NT2/D1 (cell line): ENCODE data around the gene TRIM46.
A peak's percentile ranks its signal among the peaks of the same experiment; 100 is the strongest.
"Not testable (repeated sequence)": the region's sequence is repeated elsewhere in the genome, so short reads cannot be mapped to it uniquely, and the experiment has no call there.

Experiments used
- DNase-seq: peaks from one replicate; pipeline ENCODE4 v3.0.0-alpha.2; 2011; ENCODE audit warnings: low read depth, low spot score
- H3K27me3 ChIP-seq: 2 replicates; pipeline ENCODE4 v1.6.0; 2011; ENCODE audit warnings: mild to moderate bottlenecking; ENCODE audit not compliant: insufficient read length, insufficient read depth
- H3K36me3 ChIP-seq: 2 replicates; pipeline ENCODE4 v1.6.1; 2011; ENCODE audit warnings: mild to moderate bottlenecking, low read length, mixed read lengths; ENCODE audit not compliant: insufficient read depth, insufficient read length
- H3K4me1 ChIP-seq: 2 replicates; pipeline ENCODE4 v1.5.1; 2011; ENCODE audit not compliant: insufficient read depth, insufficient read length
- H3K4me3 ChIP-seq: 2 replicates; pipeline ENCODE4 v1.5.1; 2011; ENCODE audit warnings: low read depth; ENCODE audit not compliant: insufficient read length
- H3K9ac ChIP-seq: 2 replicates; pipeline ENCODE4 v1.6.0; 2011; ENCODE audit warnings: low read depth; ENCODE audit not compliant: insufficient read length
- H3K9me3 ChIP-seq: 2 replicates; pipeline ENCODE4 v1.5.1; 2011; ENCODE audit warnings: mild to moderate bottlenecking, low read length; ENCODE audit not compliant: insufficient read depth
- SUZ12 ChIP-seq: IDR thresholded peaks from 2 replicates; pipeline ENCODE4 v1.6.1; 2011; ENCODE audit not compliant: insufficient read length, insufficient read depth; ENCODE audit errors: extremely low read depth
- YY1 ChIP-seq: IDR thresholded peaks from 2 replicates; pipeline ENCODE4 v1.6.1; 2011; ENCODE audit not compliant: insufficient read length, insufficient read depth
- ZNF274 ChIP-seq: IDR thresholded peaks from 2 replicates; pipeline ENCODE4 v1.6.1; 2011; ENCODE audit warnings: mild to moderate bottlenecking, low read depth, low read length

Gene TRIM46

GRCh38 chr1:155209312-155209721 lies 35.7 kb downstream of the TRIM46 start:
- H3K9me3 ChIP-seq: no peaks in the 10 kb centered on the region

GRCh38 chr1:155210314-155211104 lies 36.9 kb downstream of the TRIM46 start:
- no peak for DNase-seq
- Histone ChIP-seq H3K36me3 (peaks cover 41% of the 10 kb centered on the region), H3K27me3 (no peaks in the 10 kb centered on the region), H3K4me3 (no peak overlapping the region), H3K4me1 (no peaks in the 10 kb centered on the region), H3K9ac (peak overlapping the region; percentile 93), H3K9me3 (no peaks in the 10 kb centered on the region)
- TF ChIP-seq ZNF274 (no peak), YY1 (no peak), SUZ12 (no peak)

More at GRCh38 chr1:155209312-155209721, 35.7 kb downstream of the TRIM46 start:
- no peak for DNase-seq
- Histone ChIP-seq H3K9ac (peak overlapping the region; percentile 93), H3K4me3 (peak overlapping the region; percentile 88), H3K36me3 (peaks cover 41% of the 10 kb centered on the region), H3K27me3 (no peaks in the 10 kb centered on the region), H3K4me1 (peaks cover 2% of the 10 kb centered on the region)
- no peak for TF ChIP-seq ZNF274
- TF ChIP-seq SUZ12: no peak
- no peak for TF ChIP-seq YY1

- DNase-seq: not testable (repeated sequence)
These were observed 37.9 kb downstream of the TRIM46 start for GRCh38 chr1:155211381-155212050.

DNA sequence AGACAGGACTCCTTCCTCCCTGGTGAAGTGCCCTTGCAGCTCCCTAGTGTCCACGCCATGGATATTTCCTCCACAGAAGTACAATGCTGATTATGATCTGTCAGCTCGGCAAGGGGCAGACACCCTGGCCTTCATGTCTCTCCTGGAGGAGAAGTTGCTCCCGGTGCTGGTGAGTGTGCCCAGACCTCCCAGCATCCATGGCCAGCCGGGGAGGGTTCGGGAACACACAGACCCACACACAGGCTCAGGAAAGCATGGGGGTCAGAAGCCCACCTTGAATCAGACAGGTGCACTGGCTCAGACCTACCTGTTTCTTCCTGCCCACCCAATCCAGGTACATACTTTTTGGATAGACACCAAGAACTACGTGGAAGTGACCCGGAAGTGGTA lies 38.4 kb downstream of the TRIM46 start:
- not testable (repeated sequence) for DNase-seq, H3K4me1 ChIP-seq, H3K9me3 ChIP-seq, H3K9ac ChIP-seq, H3K4me3 ChIP-seq, H3K27me3 ChIP-seq
- H3K36me3 ChIP-seq: peaks cover 48% of the 10 kb centered on the region

More at GRCh38 chr1:155211381-155212050, 37.9 kb downstream of the TRIM46 start:
- H3K4me1 ChIP-seq, H3K9ac ChIP-seq, H3K9me3 ChIP-seq, H3K4me3 ChIP-seq, H3K27me3 ChIP-seq: not testable (repeated sequence)
- peaks cover 45% of the 10 kb centered on the region for H3K36me3 ChIP-seq

DNA sequence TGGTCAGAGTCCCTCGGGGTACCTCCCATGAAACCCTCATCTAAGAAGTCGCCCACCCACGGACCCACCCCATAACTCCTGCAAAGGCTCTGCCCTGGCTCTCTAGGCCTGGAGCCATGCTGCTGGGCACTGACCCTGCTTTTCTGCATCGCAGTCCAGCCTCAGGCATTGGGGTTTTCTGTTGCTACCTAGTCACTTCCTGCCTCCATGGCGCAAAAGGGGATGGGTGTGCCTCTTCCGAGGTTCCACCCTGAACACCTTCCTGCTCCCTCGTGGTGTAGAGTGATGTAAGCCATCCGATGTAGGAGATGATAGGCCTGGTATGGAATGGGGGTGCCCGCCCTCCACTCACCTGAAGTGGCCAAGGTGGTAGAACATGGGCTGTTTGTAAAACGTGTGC lies 41.1 kb downstream of the TRIM46 start:
- H3K4me3 ChIP-seq, H3K4me1 ChIP-seq, H3K9ac ChIP-seq, H3K9me3 ChIP-seq, DNase-seq, H3K27me3 ChIP-seq: not testable (repeated sequence)
- H3K36me3 ChIP-seq: peaks cover 56% of the 10 kb centered on the region

DNA sequence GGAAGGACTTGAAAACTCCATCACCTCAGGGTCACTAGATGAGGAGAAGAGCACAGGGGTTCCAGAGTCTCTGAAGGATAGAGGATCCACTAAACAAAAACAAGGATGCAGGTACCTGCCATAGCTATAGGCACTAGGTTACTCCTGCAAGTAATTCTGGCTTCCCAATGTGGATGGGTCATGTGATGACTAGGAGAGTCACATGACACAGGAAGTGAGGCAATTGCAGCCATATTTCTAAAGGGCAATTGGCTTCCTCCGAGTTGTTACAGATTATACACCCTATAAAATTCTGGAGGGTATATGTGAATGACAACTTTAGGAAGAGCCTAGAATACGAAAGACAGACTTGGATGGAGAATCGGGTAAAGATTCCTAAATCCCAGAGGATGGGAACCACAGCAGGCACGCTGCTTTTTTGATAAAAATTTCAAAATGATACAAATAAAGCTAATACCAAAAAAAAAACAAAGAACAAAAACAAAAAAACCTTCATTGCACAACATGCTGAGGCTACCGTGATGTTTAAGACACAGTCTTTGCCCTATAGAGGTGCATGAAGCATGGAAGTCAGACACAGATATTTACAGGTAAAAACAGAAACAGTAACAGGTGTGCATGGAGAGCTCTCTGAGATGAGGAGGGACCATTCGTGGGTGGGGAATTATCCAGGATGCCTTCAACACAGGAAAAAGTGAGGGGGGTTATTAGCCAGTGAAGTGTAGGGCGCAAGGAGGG lies 45.4 kb downstream of the TRIM46 start:
- TF ChIP-seq ZNF274 (no peak), YY1 (peak; percentile 93)
- DNase-seq: no peak
- no peak overlapping the region for H3K4me3 ChIP-seq
- no peaks in the 10 kb centered on the region for H3K4me1 ChIP-seq
- no peaks in the 10 kb centered on the region for H3K27me3 ChIP-seq
- H3K36me3 ChIP-seq: peaks cover 49% of the 10 kb centered on the region
- no peaks in the 10 kb centered on the region for H3K9me3 ChIP-seq
- no peak overlapping the region for H3K9ac ChIP-seq

DNA sequence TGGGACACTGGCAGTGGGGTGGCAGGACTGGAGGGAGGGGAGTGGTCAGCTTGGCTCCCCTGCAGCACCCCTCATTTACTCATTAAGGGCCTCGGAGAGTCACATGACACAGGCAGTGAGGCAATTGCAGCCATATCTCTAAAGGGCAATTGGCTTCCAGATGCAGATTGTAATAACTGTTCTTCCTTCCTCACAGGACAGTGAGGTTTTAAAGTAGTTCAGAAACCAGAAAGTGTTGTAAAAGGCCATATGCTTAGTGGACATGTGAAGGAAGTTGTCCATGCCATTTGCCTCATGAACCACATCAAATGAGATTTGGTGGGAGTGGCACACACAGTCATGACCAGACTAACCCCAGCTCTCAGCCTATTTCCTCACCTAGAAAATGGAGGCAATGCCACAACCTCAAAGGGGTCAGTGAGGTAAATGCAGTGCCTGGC lies 46.0 kb downstream of the TRIM46 start:
- no peak overlapping the region for H3K9ac ChIP-seq
- H3K36me3 ChIP-seq: peaks cover 50% of the 10 kb centered on the region
- no peak overlapping the region for H3K4me3 ChIP-seq
- no peaks in the 10 kb centered on the region for H3K4me1 ChIP-seq
- no peaks in the 10 kb centered on the region for H3K27me3 ChIP-seq
- TF ChIP-seq YY1 (peak; percentile 78), SUZ12 (no peak), ZNF274 (no peak)
- DNase-seq: no peak
- no peaks in the 10 kb centered on the region for H3K9me3 ChIP-seq

DNA sequence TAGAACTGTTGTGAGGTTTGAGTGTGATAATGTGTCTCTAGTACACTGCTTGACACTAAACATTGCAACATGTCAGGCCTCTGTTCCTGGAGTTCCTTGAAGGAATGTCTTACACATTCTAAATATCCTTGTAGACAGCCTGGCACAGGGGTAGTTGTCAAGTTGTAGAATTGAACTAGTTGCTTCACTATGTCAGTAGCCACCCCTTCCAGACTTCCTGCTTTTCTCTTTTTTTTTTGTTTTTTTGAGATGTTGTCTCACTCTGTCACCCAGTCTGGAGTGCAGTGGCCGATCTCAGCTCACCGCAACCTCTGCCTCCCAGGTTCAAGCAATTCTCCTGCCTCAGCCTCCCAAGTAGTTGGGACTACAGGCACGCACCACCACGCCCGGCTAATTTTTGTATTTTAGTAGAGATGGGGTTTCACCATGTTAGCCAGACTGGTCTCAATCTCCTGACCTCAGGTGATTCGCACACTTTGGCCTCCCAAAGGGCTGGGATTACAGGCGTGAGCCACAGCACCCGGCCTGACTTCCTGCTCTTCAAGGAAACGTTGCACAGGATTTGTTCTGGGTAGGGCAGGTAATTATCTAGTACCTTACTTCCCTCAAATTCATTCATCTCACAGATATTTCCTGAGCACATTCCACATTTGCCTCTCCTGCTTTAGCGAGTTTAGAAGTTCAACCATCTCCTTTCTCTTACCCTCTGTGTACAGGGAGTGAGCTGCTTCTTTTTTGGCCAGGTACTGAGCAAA lies 46.7 kb downstream of the TRIM46 start:
- DNase-seq, H3K4me1 ChIP-seq, H3K27me3 ChIP-seq, H3K4me3 ChIP-seq, H3K9ac ChIP-seq, H3K9me3 ChIP-seq: not testable (repeated sequence)
- peaks cover 44% of the 10 kb centered on the region for H3K36me3 ChIP-seq
